HPDE6-E6E7 (cell line): ENCODE results near the gene DNAJC17.
A peak's percentile ranks its signal among the peaks of the same experiment; 100 is the strongest.

Experiments used
- DNase-seq: peaks from one replicate; pipeline ENCODE4 v3.0.0; 2011; ENCODE audit warnings: missing footprints; ENCODE audit errors: extremely low spot score

The DNAJC17 gene, protein sequence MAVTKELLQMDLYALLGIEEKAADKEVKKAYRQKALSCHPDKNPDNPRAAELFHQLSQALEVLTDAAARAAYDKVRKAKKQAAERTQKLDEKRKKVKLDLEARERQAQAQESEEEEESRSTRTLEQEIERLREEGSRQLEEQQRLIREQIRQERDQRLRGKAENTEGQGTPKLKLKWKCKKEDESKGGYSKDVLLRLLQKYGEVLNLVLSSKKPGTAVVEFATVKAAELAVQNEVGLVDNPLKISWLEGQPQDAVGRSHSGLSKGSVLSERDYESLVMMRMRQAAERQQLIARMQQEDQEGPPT

DNA sequence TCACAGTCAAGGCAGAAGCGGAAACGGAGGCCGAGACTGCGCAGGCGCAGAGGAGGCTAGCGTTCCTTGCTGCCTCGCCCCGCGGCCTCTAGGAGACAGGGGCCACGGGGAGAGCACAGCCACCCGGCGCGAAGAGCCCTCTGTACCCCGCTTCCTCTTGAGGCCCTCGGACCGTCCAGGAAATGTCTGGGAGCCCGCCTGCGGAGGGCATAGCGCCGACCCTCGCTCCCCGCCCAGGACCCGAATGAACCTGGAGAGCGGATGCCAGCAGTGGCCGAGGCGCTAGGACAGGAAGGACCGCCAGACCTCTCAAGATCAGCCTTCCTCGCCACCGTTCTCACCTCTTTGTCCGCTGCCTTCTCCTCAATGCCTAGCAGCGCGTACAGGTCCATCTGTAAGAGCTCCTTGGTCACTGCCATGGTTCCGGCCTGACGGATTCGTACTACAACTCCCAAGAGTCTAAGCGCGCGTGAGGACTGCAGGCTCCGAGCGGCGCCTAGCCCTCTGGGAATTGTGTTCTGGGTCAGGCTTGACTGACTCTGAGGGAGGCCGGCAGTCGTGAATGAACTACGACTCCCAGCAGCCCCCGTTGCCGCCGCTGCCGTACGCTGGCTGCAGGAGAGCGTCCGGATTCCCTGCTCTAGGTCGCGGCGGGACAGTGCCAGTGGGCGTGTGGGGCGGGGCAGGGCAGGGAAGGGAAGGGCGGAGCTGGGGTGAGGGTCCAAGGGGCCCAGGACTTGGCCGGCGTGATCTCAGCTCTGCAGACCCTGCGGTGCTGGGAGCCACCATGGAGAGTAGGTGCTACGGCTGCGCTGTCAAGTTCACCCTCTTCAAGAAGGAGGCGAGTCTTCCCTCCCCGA, at the start of gene DNAJC17, which contains the start of gene ZFYVE19:
Gene DNAJC17 (minus strand): TSS at position 446 of the 860 bp plus-strand sequence. CDS start 27 bp downstream, at position 419.
Gene ZFYVE19 (plus strand): TSS at position 62 of the 860 bp plus-strand sequence. CDS start 501 bp downstream, at position 563.
- peak; percentile 96 for DNase-seq

DNA sequence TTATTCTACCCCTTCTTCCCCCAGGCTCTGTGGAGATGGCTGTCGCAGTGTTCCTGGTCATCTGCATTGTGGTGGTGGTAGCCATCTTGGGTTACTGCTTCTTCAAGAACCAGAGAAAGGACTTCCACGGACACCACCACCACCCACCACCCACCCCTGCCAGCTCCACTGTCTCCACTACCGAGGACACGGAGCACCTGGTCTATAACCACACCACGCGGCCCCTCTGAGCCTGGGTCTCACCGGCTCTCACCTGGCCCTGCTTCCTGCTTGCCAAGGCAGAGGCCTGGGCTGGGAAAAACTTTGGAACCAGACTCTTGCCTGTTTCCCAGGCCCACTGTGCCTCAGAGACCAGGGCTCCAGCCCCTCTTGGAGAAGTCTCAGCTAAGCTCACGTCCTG, 49.5 kb upstream of the DNAJC17 start:
- DNase-seq = no peak

DNA sequence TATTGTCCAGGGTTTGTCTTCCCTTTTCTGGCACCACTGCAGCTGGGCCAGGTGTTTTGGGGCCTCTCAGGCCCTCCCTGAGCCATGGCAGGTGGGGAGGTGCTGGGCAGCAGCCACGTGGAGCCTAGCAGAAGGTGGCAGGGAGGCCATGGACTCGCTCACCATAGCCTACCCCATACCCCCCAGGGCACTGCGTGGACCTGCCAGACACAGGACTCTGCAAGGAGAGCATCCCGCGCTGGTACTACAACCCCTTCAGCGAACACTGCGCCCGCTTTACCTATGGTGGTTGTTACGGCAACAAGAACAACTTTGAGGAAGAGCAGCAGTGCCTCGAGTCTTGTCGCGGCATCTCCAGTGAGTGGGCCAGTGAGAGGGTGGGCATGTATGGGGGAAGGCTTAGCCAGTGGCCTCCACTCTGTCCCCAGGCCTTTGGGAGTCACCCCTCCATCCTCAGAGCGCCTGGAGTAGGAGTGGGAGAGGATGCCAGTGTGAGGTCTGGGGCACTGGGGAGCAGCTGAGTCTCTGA, 48.5 kb upstream of the DNAJC17 start:
- no peak for DNase-seq

DNA sequence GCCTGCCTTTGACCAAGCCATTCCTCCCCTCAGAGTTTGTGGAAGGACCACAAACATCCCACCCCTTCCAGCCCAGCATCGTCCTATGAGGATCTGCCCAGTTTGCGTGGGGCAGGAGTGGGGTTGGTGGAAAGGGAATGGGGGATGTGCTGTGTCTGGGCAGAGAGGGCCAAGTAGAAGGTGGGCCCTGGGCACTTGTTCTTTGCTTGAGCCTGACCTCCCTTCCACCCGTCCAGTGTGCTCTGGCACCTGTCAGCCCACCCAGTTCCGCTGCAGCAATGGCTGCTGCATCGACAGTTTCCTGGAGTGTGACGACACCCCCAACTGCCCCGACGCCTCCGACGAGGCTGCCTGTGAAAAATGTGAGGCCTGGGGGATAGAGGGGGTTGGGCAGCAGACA, 46.9 kb upstream of the DNAJC17 start:
- DNase-seq = no peak

DNA sequence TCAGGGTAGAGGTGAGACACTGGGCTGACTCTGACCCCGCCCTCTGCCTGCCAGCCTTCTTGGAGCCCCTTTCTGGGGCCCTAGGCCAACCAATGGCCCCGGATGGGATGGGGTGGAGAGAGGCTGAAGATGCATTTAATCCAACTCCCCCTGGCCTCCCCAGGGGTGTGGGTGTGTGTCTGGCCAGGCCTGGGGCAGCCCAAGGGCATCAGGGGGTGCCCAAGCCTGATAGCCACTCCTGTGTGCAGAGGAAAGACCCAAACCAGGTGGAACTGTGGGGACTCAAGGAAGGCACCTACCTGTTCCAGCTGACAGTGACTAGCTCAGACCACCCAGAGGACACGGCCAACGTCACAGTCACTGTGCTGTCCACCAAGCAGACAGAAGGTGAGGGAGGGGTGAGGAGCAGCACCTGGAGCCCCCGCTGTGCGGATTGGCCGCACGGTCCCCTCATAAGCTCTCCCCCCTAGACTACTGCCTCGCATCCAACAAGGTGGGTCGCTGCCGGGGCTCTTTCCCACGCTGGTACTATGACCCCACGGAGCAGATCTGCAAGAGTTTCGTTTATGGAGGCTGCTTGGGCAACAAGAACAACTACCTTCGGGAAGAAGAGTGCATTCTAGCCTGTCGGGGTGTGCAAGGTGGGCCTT, 46.1 kb upstream of the DNAJC17 start:
- no peak for DNase-seq

DNA sequence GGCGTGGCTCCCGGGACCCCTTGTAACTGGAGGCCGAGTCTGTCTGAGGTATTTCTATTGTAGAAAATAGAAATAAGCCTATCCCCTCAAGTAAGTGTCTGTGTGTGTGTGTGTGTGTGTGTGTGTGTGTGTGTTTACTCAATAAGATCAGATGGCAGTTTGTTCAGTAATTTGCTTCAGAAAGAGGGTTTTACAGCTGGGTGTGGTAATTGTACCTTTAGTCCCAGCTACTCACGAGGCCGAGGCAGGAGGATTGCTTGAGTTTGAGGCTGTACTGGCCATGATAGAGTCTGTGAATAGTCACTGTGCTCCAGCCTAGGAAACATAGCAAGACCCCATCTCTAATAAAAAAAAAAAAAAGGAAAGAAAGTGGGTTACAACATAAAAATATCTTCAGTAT, 45.3 kb upstream of the DNAJC17 start:
- no peak for DNase-seq

DNA sequence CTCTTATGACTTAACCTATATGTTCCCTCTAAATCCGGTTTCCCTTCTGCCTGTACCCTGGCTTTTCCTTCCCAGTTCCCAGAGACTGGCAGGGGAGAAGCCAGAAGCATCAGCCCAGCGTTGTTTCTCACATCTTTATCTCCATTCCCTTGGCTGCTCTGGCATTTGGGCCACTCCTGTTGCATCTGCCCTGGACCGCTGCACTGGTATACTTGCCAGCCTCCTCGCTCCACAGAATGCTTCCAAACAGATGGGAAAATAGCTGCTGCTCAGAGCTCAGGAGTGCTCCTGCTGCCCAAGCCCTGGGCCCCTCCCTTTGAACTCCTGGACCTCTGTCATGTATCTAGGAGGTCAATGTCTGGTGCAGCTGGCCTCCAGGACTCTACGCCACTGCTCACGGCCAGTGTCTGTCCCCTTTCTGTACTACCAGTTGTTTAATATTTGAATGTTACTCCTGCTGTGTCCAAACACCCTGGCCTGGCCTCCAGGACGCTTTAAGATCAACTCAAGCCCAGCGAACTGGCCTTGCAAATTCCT, 43.4 kb upstream of the DNAJC17 start:
- no peak for DNase-seq

DNA sequence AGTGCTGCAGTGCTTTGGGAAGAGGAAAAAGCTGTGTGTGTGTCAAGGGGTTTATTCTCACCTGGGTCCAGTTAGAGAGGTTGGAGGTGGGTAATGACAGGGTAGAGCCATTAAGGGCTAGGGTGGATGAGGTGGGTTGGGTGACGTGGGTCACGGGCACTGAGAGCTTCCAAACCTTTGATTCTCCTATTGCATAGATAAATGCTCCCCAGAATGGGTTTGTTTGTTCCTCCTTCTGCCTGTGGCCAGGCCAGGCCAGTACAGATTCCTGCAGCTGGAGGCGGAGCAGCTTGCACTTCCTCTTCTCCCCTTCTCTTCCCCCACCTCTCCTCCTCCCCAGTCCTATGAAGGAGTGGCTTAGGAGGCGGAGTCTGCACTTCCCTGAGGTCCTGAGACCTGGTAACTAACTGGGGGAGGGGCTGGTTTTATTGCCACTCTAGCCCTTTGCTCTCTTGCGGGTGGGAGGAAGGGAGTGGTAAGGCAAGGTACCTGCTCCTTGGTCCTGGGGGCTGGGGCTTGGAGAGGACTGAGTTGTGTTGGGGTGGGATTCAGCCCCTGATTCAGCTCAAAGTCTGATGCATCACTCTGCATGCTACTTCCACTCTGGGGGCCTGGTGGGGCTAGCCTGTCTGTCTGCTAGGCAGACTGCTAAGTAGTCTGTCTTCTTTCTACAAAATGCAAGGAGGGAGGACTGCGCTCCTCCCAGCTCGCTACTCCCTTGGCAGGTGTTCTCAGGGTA, 40.1 kb upstream of the DNAJC17 start:
- peak; percentile 80 for DNase-seq

DNA sequence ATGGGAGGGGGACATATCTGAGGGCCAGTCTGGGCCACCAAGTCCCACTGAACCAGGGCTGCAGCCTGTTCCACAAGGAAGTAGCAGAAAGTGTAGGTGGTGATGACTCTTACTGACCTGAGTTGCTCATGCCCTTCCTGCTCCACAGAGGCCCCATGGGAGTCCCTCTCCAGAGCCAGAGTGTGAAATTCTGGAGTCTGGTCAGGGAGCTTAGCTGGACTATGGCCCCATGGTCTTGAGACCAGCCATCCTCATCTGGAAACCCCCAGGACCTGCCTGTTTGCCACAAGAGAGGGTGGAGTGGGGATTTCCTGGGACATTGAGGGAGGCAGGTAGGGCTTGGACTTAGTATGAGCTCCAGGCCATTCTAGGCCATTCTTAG, 39.6 kb upstream of the DNAJC17 start:
- no peak for DNase-seq

DNA sequence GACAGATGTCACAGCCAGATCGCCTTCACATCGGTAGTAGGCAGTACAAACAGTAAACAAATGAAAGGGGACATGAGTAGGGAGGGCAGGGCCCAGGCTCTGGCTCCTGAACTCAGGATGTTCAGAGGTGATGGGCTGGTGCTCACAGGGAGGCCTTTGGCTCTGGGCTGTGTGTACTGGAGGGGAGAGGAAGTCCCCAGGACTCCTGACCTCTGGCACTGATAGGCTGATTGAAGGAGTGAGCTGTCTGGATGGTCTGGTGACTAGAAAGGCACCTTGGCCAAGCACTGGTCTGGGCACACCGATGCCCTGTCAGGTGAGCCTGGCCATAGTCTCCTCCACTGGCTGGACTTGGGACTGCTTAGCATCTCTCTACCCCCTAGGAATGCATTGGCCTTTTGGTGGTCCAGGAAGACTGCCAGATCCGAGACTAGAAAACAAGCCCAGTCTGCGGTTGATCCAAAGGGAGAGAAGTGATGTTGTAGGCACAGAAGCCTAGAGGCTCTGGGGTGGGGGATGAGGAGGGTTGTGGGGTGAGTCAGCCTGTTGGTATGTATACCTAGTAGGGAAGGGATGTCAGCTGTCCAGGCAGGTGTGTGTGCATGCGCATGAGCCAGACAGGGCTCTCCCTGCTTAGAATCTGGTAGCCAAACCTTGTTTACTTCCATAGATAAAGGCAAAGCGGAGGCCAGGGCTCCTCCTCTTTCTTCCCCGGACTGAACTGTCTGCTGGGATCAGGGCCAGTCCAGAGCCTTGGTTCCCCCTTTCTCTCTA, 38.4 kb upstream of the DNAJC17 start:
- DNase-seq = peak; percentile 96

DNA sequence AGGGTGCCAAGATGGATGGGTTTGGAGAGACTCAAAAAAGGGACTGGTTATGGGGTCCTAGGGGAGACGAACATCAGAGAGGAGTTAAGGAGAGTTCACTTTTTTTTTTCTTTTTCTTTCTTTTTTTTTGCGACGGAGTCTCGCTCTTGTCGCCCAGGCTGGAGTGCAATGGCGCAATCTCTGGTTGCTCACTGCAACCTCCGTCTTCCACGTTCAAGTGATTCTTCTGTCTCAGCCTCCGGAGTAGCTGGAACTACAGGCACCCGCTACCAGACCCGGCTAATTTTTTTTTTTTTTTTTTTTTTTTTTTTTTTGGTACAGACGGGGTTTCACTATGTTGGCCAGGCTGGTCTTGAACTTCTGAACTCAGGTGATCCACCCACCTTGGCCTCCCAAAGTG, 37.8 kb upstream of the DNAJC17 start:
- no peak for DNase-seq

DNA sequence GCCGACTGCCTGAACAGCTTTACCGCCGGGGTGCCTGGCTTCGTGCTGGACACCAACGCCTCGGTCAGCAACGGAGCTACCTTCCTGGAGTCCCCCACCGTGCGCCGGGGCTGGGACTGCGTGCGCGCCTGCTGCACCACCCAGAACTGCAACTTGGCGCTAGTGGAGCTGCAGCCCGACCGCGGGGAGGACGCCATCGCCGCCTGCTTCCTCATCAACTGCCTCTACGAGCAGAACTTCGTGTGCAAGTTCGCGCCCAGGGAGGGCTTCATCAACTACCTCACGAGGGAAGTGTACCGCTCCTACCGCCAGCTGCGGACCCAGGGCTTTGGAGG, 37.4 kb upstream of the DNAJC17 start:
- no peak for DNase-seq

DNA sequence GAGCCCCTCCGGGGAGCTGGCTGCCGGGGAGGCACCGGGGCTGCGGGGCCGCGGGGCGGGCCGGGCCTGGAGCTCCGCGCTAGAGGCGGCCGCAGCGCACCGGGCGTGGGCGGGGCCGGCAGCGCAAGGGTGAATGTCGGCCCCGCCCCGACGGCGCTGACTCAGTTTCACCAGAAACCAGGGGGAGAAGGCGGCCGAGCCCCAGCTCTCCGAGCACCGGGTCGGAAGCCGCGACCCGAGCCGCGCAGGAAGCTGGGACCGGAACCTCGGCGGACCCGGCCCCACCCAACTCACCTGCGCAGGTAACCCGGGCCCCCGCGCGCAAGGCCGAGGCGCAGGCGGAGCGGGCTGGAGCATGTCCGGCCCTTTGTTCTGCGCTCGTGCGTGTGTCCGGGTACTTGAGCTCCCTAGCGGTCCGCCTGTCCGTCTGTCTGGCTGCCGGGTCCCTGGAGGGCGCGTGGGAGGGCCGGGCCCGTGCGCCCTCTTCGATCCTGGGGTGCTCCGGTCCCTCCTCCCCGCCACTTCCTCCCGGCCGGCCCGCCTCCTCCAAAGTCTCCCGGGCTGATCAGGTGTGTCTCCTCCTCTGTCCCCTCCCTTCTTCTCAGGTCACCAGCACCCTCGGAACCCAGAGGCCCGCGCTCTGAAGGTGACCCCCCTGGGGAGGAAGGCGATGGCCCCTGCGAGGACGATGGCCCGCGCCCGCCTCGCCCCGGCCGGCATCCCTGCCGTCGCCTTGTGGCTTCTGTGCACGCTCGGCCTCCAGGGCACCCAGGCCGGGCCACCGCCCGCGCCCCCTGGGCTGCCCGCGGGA, 36.8 kb upstream of the DNAJC17 start, which contains the start of gene SPINT1:
Gene SPINT1 (plus strand): TSS at position 164 of the 811 bp plus-strand sequence. CDS start 507 bp downstream, at position 671.
- DNase-seq = no peak

DNA sequence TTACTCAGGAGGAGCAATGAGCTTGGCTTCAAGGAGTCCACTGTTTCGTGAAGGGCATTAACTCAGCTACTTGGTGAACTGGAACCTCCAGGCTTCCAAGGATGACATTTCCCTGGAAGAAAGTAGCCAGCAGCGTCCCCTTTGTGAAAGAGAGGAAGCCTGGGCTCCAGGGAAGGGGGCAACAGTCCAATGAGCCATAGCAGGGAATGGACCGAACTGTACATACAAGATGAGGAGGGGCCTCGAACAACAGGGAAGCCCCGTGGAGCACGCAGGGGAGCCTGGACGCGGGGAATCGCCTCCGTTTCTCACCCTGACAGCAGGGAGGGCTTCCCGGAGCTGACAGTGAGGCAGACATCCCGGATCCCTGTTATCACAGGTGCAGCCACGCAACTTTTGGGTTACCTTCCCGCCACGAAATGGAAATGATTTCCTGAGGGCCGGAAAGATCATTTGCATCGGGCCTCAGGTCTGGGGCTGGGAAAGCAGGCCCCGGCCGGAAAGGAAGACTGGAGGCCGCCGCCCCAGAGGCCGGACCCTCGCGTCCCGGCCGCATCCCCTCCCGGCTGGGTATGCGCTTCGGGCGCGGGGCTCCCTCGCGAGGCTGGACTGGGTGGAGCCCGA, 36.1 kb upstream of the DNAJC17 start:
- no peak for DNase-seq

DNA sequence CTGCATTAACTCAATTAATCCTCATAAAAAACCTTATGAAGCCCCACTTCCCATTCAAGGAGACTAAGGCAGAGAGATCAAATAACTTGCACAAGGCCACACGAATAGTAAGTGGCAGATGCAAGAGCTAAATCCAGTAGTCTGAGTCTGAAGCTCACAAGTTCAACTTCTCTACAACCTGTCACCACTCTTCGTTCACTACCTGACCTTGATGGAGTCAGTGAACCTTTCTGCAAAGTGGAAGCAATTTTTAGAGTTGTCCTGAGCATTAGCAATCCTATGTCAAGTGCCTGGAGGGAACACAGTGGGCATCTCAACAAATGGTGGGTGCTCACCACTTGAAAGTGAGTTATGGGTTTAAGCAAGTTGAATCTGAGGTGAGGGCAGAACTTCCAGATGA, 34.5 kb upstream of the DNAJC17 start:
- no peak for DNase-seq

DNA sequence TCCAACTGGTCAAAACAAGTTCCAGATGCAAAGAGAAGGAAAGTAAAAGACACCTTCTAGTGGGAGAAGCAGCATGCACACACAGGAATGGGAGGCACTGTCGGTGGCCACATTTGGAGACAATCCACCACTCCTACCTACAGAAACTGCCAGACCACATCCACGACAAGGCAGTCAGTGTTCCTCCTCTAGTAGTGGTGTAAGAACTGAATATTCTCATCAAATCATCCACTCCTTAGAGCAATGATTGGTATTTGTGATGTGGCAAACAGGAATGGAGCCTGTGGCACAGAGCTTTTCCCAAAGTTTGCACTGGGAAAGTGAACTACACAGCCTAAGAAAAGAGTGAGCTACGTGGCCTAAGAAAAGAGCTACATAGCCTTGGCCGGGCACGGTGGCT, 31.5 kb upstream of the DNAJC17 start:
- DNase-seq = no peak

DNA sequence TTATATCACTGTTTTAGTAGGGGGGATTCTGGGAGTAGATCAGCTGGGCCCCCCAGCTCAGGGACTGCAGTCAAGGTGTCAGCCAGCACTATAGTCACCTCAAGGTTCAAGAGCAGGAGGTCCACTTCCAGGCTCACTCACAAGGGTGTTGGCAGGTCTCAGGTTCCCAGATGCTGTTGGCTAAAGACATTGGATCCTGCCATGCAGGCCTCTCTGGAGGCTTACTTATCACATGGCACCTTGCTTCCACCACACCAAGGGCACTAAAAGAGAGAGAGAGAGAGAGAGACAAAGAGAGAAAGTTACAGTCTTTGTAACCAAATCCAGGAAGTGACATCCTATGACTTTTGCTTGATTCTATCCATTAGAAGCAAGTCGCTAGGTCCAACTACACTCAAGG, 28.7 kb upstream of the DNAJC17 start:
- no peak for DNase-seq

DNA sequence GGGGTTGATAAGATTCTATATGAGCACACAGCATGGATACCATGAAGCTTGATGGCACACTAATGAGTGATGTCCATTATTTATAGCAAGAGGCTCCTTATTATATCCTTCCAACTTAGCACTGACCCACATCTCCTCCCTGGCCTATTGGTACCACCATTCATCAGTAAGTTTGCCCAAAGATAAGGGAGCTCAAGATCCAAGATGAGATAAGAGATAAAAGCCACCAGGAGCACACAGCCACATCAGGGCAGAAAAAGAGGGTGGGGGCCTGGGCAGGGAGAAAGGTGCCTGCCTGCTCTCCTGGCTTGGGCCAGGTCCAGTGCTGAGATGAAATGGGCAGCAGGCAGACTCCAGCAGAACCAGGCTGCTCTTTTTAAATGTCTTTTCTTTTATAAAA, 25.6 kb upstream of the DNAJC17 start:
- DNase-seq = no peak

DNA sequence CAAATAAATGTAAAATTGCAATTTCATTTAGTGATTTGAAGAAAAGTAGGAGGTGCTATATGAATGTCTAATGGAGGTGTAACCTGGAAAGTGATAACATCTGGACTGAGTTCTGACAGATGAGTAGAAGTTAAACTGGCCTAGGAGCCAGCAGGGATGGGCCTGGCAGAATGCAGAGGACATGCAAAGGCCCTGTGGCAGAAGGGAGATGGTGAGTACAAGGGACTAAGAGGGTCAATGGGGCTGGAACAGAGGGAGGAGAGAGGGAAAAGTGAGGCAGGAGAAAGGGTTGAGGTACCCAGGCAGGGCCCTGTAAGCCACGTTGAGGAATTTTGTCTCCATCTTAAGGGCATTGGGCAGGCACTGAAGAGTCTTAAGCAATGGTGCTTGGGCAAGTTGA, 24.6 kb upstream of the DNAJC17 start:
- DNase-seq = no peak
